IMR-90 (cell line): ENCODE measurements around the gene MYCBPAP. TPM values are rescaled to one million over a fixed set of nuclear protein-coding genes. Genes with fewer than 3 reads are reported as not detected.

Source experiments
- ATAC-seq: fragments of 200-7000 bp; cut with Tn5 transposase; 2 replicates; pipeline ENCODE4 v1.9.1; 2020; ENCODE audit warnings: low read depth, mild to moderate bottlenecking, moderate library complexity
- BruUV-seq: library from RNA; stranded (reverse); fragments of 400-500 nt; replicated peaks from 2 replicates; lab custom pipeline; 2021; lab: Mats Ljungman, UMichigan
- CTCF ChIA-PET: fragments of 300-600 bp; formaldehyde crosslinking; extraction: SDS; loops from one replicate; lab custom pipeline; 2021; ENCODE audit warnings: antibody characterized with exemption; lab: Yijun Ruan, JAX
- POLR2A ChIA-PET: fragments of 300-600 bp; sonication (Branson Sonifier 250); formaldehyde crosslinking; loops from one replicate; lab custom pipeline; 2022; ENCODE audit warnings: antibody characterized with exemption; ENCODE audit not compliant: unreplicated experiment; lab: Charles Lee
- DNase-seq: peaks from one replicate; pipeline ENCODE4 v3.0.0; 2013
- H2AFZ ChIP-seq: replicated peaks from 2 replicates; pipeline ENCODE3; 2013; ENCODE audit warnings: low read length, mild to moderate bottlenecking; ENCODE audit not compliant: poor library complexity
- H2AK5ac ChIP-seq: 2 replicates; pipeline ENCODE4 v1.6.1; 2013; ENCODE audit warnings: low read depth, low read length, inconsistent platforms
- H2AK9ac ChIP-seq: replicated peaks from 2 replicates; pipeline ENCODE3; 2013; ENCODE audit warnings: mild to moderate bottlenecking, low read depth, low read length, moderate library complexity; ENCODE audit not compliant: poor library complexity
- H2BK120ac ChIP-seq: 2 replicates; pipeline ENCODE4 v1.6.1; 2013; ENCODE audit warnings: low read depth, low read length, inconsistent platforms
- H2BK15ac ChIP-seq: 3 replicates; pipeline ENCODE4 v1.6.1; 2013; ENCODE audit warnings: low read depth, low read length, inconsistent platforms
- H2BK20ac ChIP-seq: 2 replicates; pipeline ENCODE4 v1.6.1; 2013; ENCODE audit warnings: low read depth, mild to moderate bottlenecking, inconsistent platforms, low read length, moderate library complexity
- H2BK5ac ChIP-seq: 2 replicates; pipeline ENCODE4 v1.6.1; 2013; ENCODE audit warnings: mild to moderate bottlenecking, low read depth, low read length, inconsistent platforms; ENCODE audit not compliant: poor library complexity, severe bottlenecking
- H3K14ac ChIP-seq: replicated peaks from 2 replicates; pipeline ENCODE4 v1.6.1; 2013; ENCODE audit warnings: low read depth, low read length, inconsistent platforms
- H3K18ac ChIP-seq: 2 replicates; pipeline ENCODE4 v1.6.1; 2013; ENCODE audit warnings: low read depth, low read length, control low read depth
- H3K23ac ChIP-seq: 2 replicates; pipeline ENCODE4 v1.6.1; 2013; ENCODE audit warnings: low read depth, low read length, inconsistent platforms
- H3K27ac ChIP-seq: 2 replicates; pipeline ENCODE4 v1.5.1; 2013; ENCODE audit warnings: mild to moderate bottlenecking, control low read depth, low read length; ENCODE audit not compliant: insufficient read depth
- H3K27me3 ChIP-seq: 2 replicates; pipeline ENCODE4 v1.6.1; 2013; ENCODE audit warnings: low read length; ENCODE audit not compliant: control insufficient read depth, insufficient read depth
- H3K36me3 ChIP-seq: 2 replicates; pipeline ENCODE4 v1.6.1; 2013; ENCODE audit warnings: low read length, mixed read lengths; ENCODE audit not compliant: control insufficient read depth, insufficient read depth
- H3K4ac ChIP-seq: 2 replicates; pipeline ENCODE4 v1.6.1; 2013; ENCODE audit warnings: low read depth, low read length, inconsistent platforms
- H3K4me1 ChIP-seq: 2 replicates; pipeline ENCODE4 v1.6.1; 2013; ENCODE audit warnings: low read length, mixed read lengths; ENCODE audit not compliant: control insufficient read depth, insufficient read depth
- H3K4me2 ChIP-seq: 2 replicates; pipeline ENCODE4 v1.6.1; 2013; ENCODE audit warnings: low read depth, mild to moderate bottlenecking, control low read depth, low read length, moderate library complexity
- H3K4me3 ChIP-seq: 2 replicates; pipeline ENCODE4 v1.5.1; 2013; ENCODE audit warnings: low read depth, mild to moderate bottlenecking, control low read depth, low read length, moderate library complexity; ENCODE audit not compliant: insufficient read depth
- H3K56ac ChIP-seq: 2 replicates; pipeline ENCODE4 v1.6.1; 2013; ENCODE audit warnings: low read length, inconsistent platforms; ENCODE audit not compliant: insufficient read depth; ENCODE audit errors: extremely low read depth
- H3K79me1 ChIP-seq, 2 experiments: 2 replicates each; pipeline ENCODE4 v1.6.1; 2013; ENCODE audit warnings: low read length in 2 of 2, inconsistent platforms in 1 of 2, low read depth in 1 of 2
- H3K9ac ChIP-seq: 2 replicates; pipeline ENCODE4 v1.6.1; 2013; ENCODE audit warnings: low read depth, low read length, control low read depth
- H3K9me1 ChIP-seq: 2 replicates; pipeline ENCODE4 v1.6.1; 2013; ENCODE audit warnings: low read length, inconsistent platforms; ENCODE audit not compliant: insufficient read depth
- H3K9me3 ChIP-seq: 2 replicates; pipeline ENCODE4 v1.6.1; 2013; ENCODE audit warnings: low read length; ENCODE audit not compliant: control insufficient read depth, insufficient read depth
- H4K20me1 ChIP-seq: 2 replicates; pipeline ENCODE4 v1.6.1; 2013; ENCODE audit warnings: low read length, inconsistent platforms; ENCODE audit not compliant: insufficient read depth
- H4K5ac ChIP-seq: 2 replicates; pipeline ENCODE4 v1.6.1; 2013; ENCODE audit warnings: mild to moderate bottlenecking, low read depth, low read length, control low read depth
- H4K8ac ChIP-seq, 2 experiments: 2 replicates each; pipeline ENCODE4 v1.6.1; 2013; ENCODE audit warnings: low read depth in 2 of 2, low read length in 2 of 2, control low read depth in 1 of 2, inconsistent platforms in 1 of 2
- H4K91ac ChIP-seq: 2 replicates; pipeline ENCODE4 v1.6.1; 2013; ENCODE audit warnings: low read depth, low read length, inconsistent platforms; ENCODE audit not compliant: insufficient read depth
- BHLHE40 ChIP-seq: fragments of 150-350 bp; IDR thresholded peaks from 2 replicates; pipeline ENCODE4 v1.6.1; 2016; ENCODE audit warnings: mild to moderate bottlenecking, low read depth, low read length
- CEBPB ChIP-seq: IDR thresholded peaks from 2 replicates; pipeline ENCODE4 v1.6.1; 2012; ENCODE audit warnings: low read depth, low read length, improper control_type of control experiment
- FOS ChIP-seq: fragments of 150-350 bp; IDR thresholded peaks from 2 replicates; pipeline ENCODE4 v1.6.1; 2016; ENCODE audit warnings: low read depth, low read length
- MAFK ChIP-seq: IDR thresholded peaks from 2 replicates; pipeline ENCODE4 v1.6.1; 2012; ENCODE audit warnings: low read depth, low read length, improper control_type of control experiment
- MAZ ChIP-seq: IDR thresholded peaks from 2 replicates; pipeline ENCODE4 v1.6.1; 2012; ENCODE audit warnings: low read depth, mild to moderate bottlenecking, low read length, improper control_type of control experiment, moderate library complexity, borderline replicate concordance
- MXI1 ChIP-seq: IDR thresholded peaks from 2 replicates; pipeline ENCODE4 v1.6.1; 2012; ENCODE audit warnings: low read depth, mild to moderate bottlenecking, low read length, moderate library complexity, borderline replicate concordance
- NFE2L2 ChIP-seq: fragments of 150-350 bp; IDR thresholded peaks from 2 replicates; pipeline ENCODE4 v1.6.1; 2016; ENCODE audit warnings: low read depth, mild to moderate bottlenecking, low read length
- POLR2A ChIP-seq: IDR thresholded peaks from 2 replicates; pipeline ENCODE4 v1.6.1; 2012; ENCODE audit warnings: mild to moderate bottlenecking, low read depth, low read length
- RCOR1 ChIP-seq: IDR thresholded peaks from 2 replicates; pipeline ENCODE4 v1.6.1; 2012; ENCODE audit warnings: mild to moderate bottlenecking, low read length, improper control_type of control experiment; ENCODE audit not compliant: insufficient replicate concordance
- RFX5 ChIP-seq: IDR thresholded peaks from 2 replicates; pipeline ENCODE4 v1.8.0; 2012; ENCODE audit warnings: low read depth, mild to moderate bottlenecking, low read length, moderate library complexity
- SMC3 ChIP-seq: fragments of 150-350 bp; IDR thresholded peaks from 2 replicates; pipeline ENCODE4 v1.6.1; 2016; ENCODE audit warnings: low read depth, mild to moderate bottlenecking, antibody characterized with exemption, low read length, moderate library complexity
- WGBS, 2 experiments: methylation state at CpG; one replicate each; pipeline versions ENCODE4 v1.1.5 to v1.1.7; 2013; ENCODE audit warnings: missing lambda C conversion rate in 2 of 2; ENCODE audit not compliant: insufficient read length in 1 of 2; ENCODE audit errors: extremely low coverage in 2 of 2; 5-methylcytosine and 5-hydroxymethylcytosine counted together
- dilution Hi-C: fragments of 300-500 bp; cut with HindIII; formaldehyde crosslinking; loops from one replicate; pipeline ENCODE4 v1.14.3; 2018; ENCODE audit warnings: low sequenced_read_pairs; ENCODE audit not compliant: unreplicated experiment
- in situ Hi-C: fragments of 300-500 bp; cut with MboI; formaldehyde crosslinking; loops from 3 replicates; pipeline ENCODE4 v1.14.3; 2019; ENCODE audit warnings: low sequenced_read_pairs, inconsistent platforms, mixed read lengths
- intact Hi-C: fragments of 100-400 bp; cut with micrococcal nuclease; formaldehyde crosslinking; loops from 2 replicates; pipeline ENCODE4 v1.10.0; 2022
- polyA plus RNA-seq, 3 experiments: library from polyadenylated mRNA; depleted of rRNA; stranded (reverse); fragments of >200 nt; gene quantifications; 2 replicates each; pipeline ENCODE4 v1.2.3, GENCODE V29; 2012; ENCODE audit warnings: low replicate concordance in 1 of 3
- total RNA-seq: library from RNA; depleted of rRNA; stranded (reverse); fragments of >200 nt; gene quantifications from 2 replicates; pipeline ENCODE4 v1.2.3, GENCODE V29; 2012
- TF ChIP-seq, protein P1 (sequence below): fragments of 150-350 bp; IDR thresholded peaks from 2 replicates; pipeline ENCODE4 v1.6.1; 2016; ENCODE audit warnings: low read depth, mild to moderate bottlenecking, low read length, moderate library complexity, borderline replicate concordance
- TF ChIP-seq, protein P2 (sequence below): conservative IDR thresholded peaks from 2 replicates; pipeline ENCODE4 v1.5.1; 2012; ENCODE audit warnings: mild to moderate bottlenecking, low read depth, low read length, improper control_type of control experiment

Gene MYCBPAP
- total and polyA plus RNA-seq, 2 of the 4 experiments (the other 2 are of a cell fraction) = 0.17 to 0.18 TPM

DNA sequence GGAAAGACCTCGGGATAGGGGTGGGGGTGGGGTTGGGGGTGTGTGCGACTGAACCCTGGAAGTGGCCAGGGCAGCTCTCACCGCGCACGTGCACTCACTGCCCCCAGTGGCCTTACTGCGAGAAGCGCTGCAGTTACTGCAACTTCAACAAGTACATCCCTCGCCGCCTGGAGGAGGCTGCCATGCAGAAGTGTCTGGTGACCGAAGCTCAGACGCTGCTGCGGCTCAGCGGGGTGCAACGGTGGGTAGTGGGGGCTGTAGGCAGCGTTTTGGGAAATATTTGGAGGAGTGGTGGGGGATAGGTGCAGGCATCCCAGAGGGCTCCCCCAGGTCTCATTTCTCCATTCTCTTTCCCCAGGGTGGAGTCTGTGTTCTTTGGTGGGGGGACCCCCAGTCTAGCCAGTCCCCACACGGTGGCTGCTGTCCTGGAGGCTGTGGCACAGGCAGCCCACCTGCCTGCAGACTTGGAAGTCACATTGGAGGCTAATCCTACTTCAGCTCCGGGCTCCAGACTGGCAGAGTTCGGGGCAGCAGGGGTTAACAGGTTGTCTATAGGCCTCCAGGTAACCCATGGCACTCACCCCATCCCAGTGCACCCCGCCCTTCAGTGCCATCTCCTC, 28.6 kb upstream of the MYCBPAP start:
- Histone ChIP-seq H3K9me3 (no peaks in the 10 kb centered on the region), H3K23ac (no peak overlapping the region), H2BK15ac (no peak overlapping the region), H2BK20ac (no peak overlapping the region), H4K8ac (peak overlapping the region in 1 of 2 experiments; percentile 73; a peak in 2 of 4 replicates), H2BK5ac (no peak overlapping the region), H2BK120ac (no peak overlapping the region), H3K56ac (no peak overlapping the region), H3K4me1 (peaks cover 4% of the 10 kb centered on the region), H2AK5ac (no peak overlapping the region; the same call in 1 of the 2 replicates), H3K18ac (no peak overlapping the region), H3K9ac (peak overlapping the region; percentile 78), H3K4me2 (peak overlapping the region; percentile 94), H3K79me1 (peaks cover 11 to 32% of the 10 kb centered on the region in 2 experiments; a peak in 3 of 4 replicates), H2AK9ac (peak overlapping the region; percentile 60), H3K27me3 (no peaks in the 10 kb centered on the region; the same call in 1 of the 2 replicates), H3K4ac (peak overlapping the region; percentile 66; the same call in 1 of the 2 replicates), H3K9me1 (peaks cover 7% of the 10 kb centered on the region; the same call in 1 of the 2 replicates), H4K5ac (no peak overlapping the region), H3K36me3 (peaks cover 11% of the 10 kb centered on the region), H3K14ac (no peak overlapping the region), H4K20me1 (peaks cover 8% of the 10 kb centered on the region; the same call in 1 of the 2 replicates), H3K27ac (peak overlapping the region; percentile 45; the same call in 1 of the 2 replicates), H4K91ac (no peak overlapping the region), H3K4me3 (peak overlapping the region; percentile 86), H2AFZ (peak overlapping the region; percentile 94)
- dilution Hi-C loops = no loop called here
- POLR2A ChIA-PET = interaction anchor here (0.6 kb wide), 2 partner anchors 84 to 659 kb away, joined by 3 to 5 read pairs; no protein-coding TSS in a partner anchor
- CTCF ChIA-PET = interaction anchor here (0.6 to 1.4 kb wide), 7 partner anchors 13 to 261 kb away, joined by 3 to 5 read pairs (median 3); partner anchors contain the start of gene CACNA1G
- WGBS, 2 experiments = 40% methylated on average over 2 of the region's 19 CpGs; no CpG with 5 or more reads in 1 of the 2 experiments
- DNase-seq (peak; percentile 78), ATAC-seq (peak; percentile 63)
- in situ Hi-C loops = loop anchor here (10.0 kb wide), 1 partner anchor 215 kb away; no protein-coding TSS in a partner anchor
- no TSS peak for BruUV-seq
- intact Hi-C loops = loop anchor here (5.0 kb wide), 1 partner anchor 363 kb away; no protein-coding TSS in a partner anchor
- TF ChIP-seq MAFK (no peak), FOS (no peak), RFX5 (no peak), SMC3 (no peak), RCOR1 (no peak), MXI1 (peak; percentile 87; the same call in 1 of the 2 replicates), NFE2L2 (no peak), POLR2A (no peak), BHLHE40 (peak; percentile 97), CEBPB (no peak), MAZ (peak; percentile 50; the same call in 1 of the 2 replicates)
- TF ChIP-seq, protein P1, sequence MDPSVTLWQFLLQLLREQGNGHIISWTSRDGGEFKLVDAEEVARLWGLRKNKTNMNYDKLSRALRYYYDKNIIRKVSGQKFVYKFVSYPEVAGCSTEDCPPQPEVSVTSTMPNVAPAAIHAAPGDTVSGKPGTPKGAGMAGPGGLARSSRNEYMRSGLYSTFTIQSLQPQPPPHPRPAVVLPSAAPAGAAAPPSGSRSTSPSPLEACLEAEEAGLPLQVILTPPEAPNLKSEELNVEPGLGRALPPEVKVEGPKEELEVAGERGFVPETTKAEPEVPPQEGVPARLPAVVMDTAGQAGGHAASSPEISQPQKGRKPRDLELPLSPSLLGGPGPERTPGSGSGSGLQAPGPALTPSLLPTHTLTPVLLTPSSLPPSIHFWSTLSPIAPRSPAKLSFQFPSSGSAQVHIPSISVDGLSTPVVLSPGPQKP = no peak
- TF ChIP-seq, protein P2, sequence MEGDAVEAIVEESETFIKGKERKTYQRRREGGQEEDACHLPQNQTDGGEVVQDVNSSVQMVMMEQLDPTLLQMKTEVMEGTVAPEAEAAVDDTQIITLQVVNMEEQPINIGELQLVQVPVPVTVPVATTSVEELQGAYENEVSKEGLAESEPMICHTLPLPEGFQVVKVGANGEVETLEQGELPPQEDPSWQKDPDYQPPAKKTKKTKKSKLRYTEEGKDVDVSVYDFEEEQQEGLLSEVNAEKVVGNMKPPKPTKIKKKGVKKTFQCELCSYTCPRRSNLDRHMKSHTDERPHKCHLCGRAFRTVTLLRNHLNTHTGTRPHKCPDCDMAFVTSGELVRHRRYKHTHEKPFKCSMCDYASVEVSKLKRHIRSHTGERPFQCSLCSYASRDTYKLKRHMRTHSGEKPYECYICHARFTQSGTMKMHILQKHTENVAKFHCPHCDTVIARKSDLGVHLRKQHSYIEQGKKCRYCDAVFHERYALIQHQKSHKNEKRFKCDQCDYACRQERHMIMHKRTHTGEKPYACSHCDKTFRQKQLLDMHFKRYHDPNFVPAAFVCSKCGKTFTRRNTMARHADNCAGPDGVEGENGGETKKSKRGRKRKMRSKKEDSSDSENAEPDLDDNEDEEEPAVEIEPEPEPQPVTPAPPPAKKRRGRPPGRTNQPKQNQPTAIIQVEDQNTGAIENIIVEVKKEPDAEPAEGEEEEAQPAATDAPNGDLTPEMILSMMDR = peak; percentile 52
